ENCODE results near the gene TAPBPL. TPM values are rescaled to one million over a fixed set of nuclear protein-coding genes. Genes with fewer than 3 reads are reported as not detected.

Gene TAPBPL
- total RNA-seq, 1 donor from 2014 or later: 0.82 TPM

GRCh38 chr12:6435961-6436715 lies 15.7 kb upstream of the TAPBPL start:
- DNase-seq (ENCODE audit: low spot score in 2 of 2): no peak
- FAIRE-seq: no peak

GRCh38 chr12:6437586-6437985 lies 14.3 kb upstream of the TAPBPL start:
- DNase-seq (ENCODE audit: low spot score in 2 of 2): no peak

GRCh38 chr12:6438345-6438744 lies 13.5 kb upstream of the TAPBPL start:
- FAIRE-seq (no peak), DNase-seq (ENCODE audit: low spot score in 2 of 2) (no peak)

More at GRCh38 chr12:6437586-6437985, 14.3 kb upstream of the TAPBPL start:
- no peak for FAIRE-seq

GRCh38 chr12:6440391-6440790 lies 11.5 kb upstream of the TAPBPL start:
- no peak for DNase-seq (ENCODE audit: low spot score in 2 of 2)
- FAIRE-seq: no peak

GRCh38 chr12:6442836-6443235 lies 9.0 kb upstream of the TAPBPL start:
- no peak for DNase-seq (ENCODE audit: low spot score in 2 of 2)
- FAIRE-seq: no peak

DNA sequence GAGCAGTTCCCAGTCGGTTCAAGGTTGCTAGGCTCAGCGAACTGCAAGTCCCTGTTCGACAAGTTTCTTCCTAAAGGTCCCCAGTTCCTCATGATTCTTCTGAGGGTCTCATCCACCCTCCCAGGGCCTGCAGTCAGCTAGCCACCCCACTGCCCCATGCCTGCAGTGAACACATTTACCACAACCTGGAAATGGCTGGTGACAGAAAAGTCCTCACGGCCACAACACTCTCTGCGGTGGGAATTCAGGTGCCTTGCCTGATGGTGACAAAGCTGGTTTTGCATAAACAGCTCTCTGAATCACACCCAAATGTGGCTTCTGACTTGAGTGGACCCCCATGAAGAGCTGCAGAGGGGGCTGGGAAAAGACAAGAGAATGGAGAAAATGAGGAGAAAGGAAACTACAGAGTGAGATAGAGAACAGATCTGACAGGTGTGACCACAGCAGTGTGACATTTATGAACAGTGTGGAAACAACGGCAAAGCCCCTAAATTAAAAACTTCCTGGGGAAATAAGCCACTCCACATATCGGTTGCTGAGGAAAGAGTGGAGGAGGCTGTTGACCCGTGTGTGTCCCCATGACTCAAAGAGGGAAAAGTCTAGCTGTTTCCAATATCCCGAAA lies 8.4 kb upstream of the TAPBPL start:
- DNase-seq (ENCODE audit: low spot score in 2 of 2) (no peak), FAIRE-seq (no peak)

GRCh38 chr12:6444031-6444430 lies 7.8 kb upstream of the TAPBPL start:
- FAIRE-seq (no peak), DNase-seq (ENCODE audit: low spot score in 2 of 2) (no peak)

DNA sequence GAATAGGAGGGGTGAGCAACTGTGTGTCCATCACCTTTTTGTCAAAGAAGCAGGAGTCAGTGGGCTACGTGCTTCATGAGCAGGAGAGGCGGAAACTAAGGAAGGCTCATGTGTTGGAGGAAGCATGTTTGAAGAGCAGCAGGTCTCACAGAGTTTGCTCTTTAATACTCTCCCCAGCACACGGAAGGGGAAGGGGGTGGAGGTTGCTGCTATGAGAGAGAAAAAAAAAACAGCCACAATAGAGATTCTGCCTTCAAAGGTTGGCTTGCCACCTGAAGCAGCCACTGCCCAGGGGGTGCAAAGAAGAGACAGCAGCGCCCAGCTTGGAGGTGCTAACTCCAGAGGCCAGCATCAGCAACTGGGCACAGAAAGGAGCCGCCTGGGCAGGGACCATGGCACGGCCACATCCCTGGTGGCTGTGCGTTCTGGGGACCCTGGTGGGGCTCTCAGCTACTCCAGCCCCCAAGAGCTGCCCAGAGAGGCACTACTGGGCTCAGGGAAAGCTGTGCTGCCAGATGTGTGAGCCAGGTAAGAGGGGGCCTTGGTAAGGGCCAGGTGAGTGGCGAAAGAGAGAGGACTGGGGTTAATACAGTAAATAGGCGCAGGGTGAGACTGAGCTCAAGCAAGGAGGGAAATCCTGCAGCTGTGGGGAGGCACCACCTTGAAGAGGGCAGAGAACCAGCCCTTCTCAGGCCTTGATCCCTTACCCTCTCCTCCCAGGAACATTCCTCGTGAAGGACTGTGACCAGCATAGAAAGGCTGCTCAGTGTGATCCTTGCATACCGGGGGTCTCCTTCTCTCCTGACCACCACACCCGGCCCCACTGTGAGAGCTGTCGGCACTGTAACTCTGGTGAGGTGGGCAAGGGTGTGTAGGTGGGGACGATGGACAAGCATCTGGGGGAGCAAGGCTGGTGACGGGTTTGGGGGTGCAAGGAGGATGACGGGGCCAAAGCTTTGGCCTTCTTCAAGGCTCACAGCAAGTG lies 6.8 kb upstream of the TAPBPL start, which contains the start of gene CD27:
Gene CD27 (plus strand): TSS at position 252 of the 985 bp plus-strand sequence. CDS start 141 bp downstream, at position 393.
- DNase-seq (ENCODE audit: low spot score in 2 of 2) (no peak), FAIRE-seq (no peak)

- no peak for DNase-seq (ENCODE audit: low spot score in 2 of 2)
- FAIRE-seq: no peak
These were observed 1.6 kb upstream of the TAPBPL start for GRCh38 chr12:6450091-6450868.

- no peak for DNase-seq (ENCODE audit: low spot score in 2 of 2)
These were observed 934 bp upstream of the TAPBPL start for GRCh38 chr12:6450869-6451347.

DNA sequence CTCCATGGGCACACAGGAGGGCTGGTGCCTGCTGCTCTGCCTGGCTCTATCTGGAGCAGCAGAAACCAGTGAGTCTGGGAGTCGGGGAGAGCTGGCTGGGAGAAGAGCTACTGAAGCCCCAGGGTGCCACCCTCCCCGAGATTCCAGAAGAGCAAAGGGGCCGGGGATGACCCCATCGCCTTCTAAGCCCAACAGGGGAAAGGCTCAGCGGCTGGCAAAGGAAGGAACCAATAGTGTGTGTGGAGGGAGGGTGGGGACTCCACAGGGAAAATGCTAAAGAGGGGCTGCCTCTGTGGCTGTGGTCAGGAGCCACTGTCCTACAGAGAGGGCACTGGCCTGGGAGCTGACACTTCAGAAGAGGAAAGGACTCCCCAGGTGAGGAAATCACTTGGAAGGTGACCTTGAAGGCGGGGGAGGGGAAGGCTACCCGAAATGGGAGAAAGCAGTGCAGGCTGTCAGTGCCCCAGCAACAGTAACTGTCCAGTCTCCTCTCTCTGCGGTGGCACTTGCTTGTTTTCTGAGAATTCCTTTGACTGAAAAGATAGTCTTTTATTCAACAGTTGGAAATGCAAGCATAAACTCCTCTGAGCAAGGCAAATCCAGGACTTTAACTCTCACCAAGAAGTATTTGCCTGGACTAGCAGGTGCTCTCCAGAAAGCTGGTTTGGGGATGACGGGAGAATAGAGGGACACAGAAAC lies 552 bp downstream of the TAPBPL start:
- FAIRE-seq (no peak), DNase-seq (ENCODE audit: low spot score in 2 of 2) (no peak)

More at GRCh38 chr12:6450869-6451347, 934 bp upstream of the TAPBPL start:
- no peak for FAIRE-seq

DNA sequence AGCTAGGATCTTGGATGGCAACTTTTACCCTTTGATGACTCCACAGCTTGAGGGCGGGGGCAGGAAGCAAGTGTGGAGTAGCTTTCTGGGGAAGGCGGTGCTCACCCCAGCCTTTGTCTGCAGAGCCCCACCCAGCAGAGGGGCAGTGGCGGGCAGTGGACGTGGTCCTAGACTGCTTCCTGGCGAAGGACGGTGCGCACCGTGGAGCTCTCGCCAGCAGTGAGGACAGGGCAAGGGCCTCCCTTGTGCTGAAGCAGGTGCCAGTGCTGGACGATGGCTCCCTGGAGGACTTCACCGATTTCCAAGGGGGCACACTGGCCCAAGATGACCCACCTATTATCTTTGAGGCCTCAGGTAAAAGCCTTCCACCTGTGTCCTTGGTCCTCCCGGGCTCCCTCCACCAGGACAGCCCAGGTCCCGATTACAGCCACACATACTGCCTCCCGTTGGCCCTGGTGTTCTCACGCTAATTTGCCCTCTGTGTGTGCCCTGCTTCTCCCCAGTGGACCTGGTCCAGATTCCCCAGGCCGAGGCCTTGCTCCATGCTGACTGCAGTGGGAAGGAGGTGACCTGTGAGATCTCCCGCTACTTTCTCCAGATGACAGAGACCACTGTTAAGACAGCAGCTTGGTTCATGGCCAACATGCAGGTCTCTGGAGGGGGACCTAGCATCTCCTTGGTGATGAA lies 1.2 kb downstream of the TAPBPL start:
- no peak for FAIRE-seq
- no peak for DNase-seq (ENCODE audit: low spot score in 2 of 2)

DNA sequence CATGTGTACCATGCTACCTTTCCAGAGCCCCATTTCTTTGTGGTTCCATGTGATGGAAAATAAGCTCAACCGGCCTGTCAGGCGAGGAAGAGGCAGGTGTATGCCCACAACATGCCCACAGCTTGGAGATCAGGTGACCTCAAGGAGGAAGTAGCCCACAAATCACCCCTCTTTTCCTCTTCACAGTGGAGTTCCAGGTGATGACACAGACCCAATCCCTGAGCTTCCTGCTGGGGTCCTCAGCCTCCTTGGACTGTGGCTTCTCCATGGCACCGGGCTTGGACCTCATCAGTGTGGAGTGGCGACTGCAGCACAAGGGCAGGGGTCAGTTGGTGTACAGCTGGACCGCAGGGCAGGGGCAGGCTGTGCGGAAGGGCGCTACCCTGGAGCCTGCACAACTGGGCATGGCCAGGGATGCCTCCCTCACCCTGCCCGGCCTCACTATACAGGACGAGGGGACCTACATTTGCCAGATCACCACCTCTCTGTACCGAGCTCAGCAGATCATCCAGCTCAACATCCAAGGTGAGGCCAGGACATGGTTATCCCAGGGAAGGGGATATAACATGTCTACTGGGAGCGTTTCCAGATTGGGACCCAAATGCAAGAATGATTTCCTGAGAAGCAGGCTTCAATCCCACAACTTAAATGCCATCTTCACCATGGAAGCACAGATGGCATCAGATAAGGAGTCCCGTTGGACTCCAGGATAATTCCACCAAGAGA lies 5.5 kb downstream of the TAPBPL start:
- DNase-seq (ENCODE audit: low spot score in 2 of 2) (no peak), FAIRE-seq (no peak)

- DNase-seq (ENCODE audit: low spot score in 2 of 2): no peak
- FAIRE-seq: no peak
These were observed 6.6 kb downstream of the TAPBPL start for GRCh38 chr12:6458281-6459003.

- FAIRE-seq (no peak), DNase-seq (ENCODE audit: low spot score in 2 of 2) (no peak)
These were observed 7.1 kb downstream of the TAPBPL start for GRCh38 chr12:6459004-6459337.

DNA sequence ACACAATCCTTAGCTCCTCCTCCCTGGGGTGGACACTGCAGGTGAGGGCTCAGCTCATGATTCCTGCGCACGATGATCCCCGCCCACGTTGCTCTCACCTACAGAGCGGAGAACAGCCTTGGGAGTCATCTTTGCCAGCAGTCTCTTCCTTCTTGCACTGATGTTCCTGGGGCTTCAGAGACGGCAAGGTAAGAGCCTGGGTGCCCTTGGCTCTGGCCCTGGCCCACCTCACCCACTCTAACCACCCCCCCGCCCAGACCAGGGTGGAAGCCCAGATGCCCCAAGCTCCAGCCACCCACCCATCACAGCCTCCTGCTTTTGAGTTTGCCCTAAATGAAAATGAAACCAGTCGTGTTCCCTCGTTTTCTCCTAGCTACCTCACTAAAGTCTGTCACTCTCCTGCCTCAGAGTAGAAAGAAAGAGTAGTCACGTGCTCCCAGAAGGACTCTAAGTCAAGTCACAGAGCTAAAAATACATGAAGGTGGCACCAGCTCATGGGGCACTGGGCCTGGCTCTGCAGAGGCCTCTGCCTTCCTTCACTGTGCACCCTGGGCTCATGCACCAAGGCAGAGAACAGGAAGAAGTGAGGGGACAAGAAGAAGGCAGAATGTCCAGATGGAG lies 9.0 kb downstream of the TAPBPL start:
- DNase-seq (ENCODE audit: low spot score in 2 of 2) (no peak), FAIRE-seq (no peak)
